SK-N-SH (cell line): Measurements from ENCODE around the gene PRR27. TPM values are rescaled to one million over a fixed set of nuclear protein-coding genes. Genes with fewer than 3 reads are reported as not detected.

Source experiments
- CTCF ChIA-PET: fragments of 300-600, 350-600 bp; formaldehyde crosslinking; extraction: SDS; loops from one replicate; lab custom pipeline; 2021; lab: Yijun Ruan, JAX
- POLR2A ChIA-PET: fragments of 350-600 bp; sonication (Branson Sonifier 250); formaldehyde crosslinking; extraction: SDS; loops from one replicate; lab custom pipeline; 2020; ENCODE audit warnings: antibody characterized with exemption, inconsistent platforms; lab: Yijun Ruan, JAX
- DNase-seq: peaks from one replicate; pipeline ENCODE4 v3.0.0; 2012
- H2AFZ ChIP-seq: fragments of 200-600 bp; sonication (generic); 2 replicates; pipeline ENCODE4 v1.8.1; 2016; ENCODE audit warnings: antibody characterized with exemption, mild to moderate bottlenecking, low read depth
- H3F3A ChIP-seq: fragments of 200-600 bp; sonication (generic); replicated peaks from 2 replicates; pipeline ENCODE3; 2016; ENCODE audit warnings: antibody characterized with exemption, mild to moderate bottlenecking; ENCODE audit not compliant: insufficient read depth
- H3K27ac ChIP-seq, 2 experiments: fragments of 200-500 bp in 1 of 2; fragments of 200-600 bp in 1 of 2; sonication (Bioruptor generic) in 1 of 2; sonication (generic), shearing (Covaris generic) in 1 of 2; 2 replicates each; pipeline versions ENCODE4 v1.5.1 to v1.6.1; 2014 to 2016; ENCODE audit warnings: low read depth in 2 of 2, inconsistent platforms in 1 of 2, low read length in 1 of 2, mild to moderate bottlenecking in 1 of 2, mixed read lengths in 1 of 2
- H3K27me3 ChIP-seq: fragments of 200-600 bp; sonication (generic), shearing (Covaris generic); 2 replicates; pipeline ENCODE4 v1.6.1; 2016; ENCODE audit warnings: mixed run types; ENCODE audit not compliant: insufficient read depth
- H3K36me3 ChIP-seq, 2 experiments: fragments of 200-500 bp in 1 of 2; fragments of 200-600 bp in 1 of 2; sonication (Bioruptor generic) in 1 of 2; sonication (generic) in 1 of 2; replicated peaks in 1 of 2; 2 replicates each; pipeline versions ENCODE3 to v1.5.1; 2014 to 2016; ENCODE audit warnings: low read length in 1 of 2, mild to moderate bottlenecking in 1 of 2; ENCODE audit not compliant: insufficient read depth in 2 of 2, control insufficient read depth in 1 of 2
- H3K4me1 ChIP-seq, 2 experiments: fragments of 200-500 bp in 1 of 2; fragments of 200-600 bp in 1 of 2; sonication (Bioruptor generic) in 1 of 2; sonication (generic), shearing (Covaris generic) in 1 of 2; 2 replicates each; pipeline versions ENCODE4 v1.5.1 to v1.6.1; 2014 to 2016; ENCODE audit warnings: low read depth in 1 of 2, low read length in 1 of 2, mixed run types in 1 of 2; ENCODE audit not compliant: insufficient read depth in 2 of 2, control insufficient read depth in 1 of 2
- H3K4me2 ChIP-seq: fragments of 200-600 bp; sonication (generic), shearing (Covaris generic); 2 replicates; pipeline ENCODE4 v1.6.1; 2017; ENCODE audit warnings: mixed run types
- H3K4me3 ChIP-seq, 2 experiments: fragments of 200-500 bp in 1 of 2; fragments of 200-600 bp in 1 of 2; sonication (Bioruptor generic) in 1 of 2; sonication (generic), shearing (Covaris generic) in 1 of 2; 2 replicates each; pipeline versions ENCODE4 v1.5.1 to v1.8.1; 2014 to 2016; ENCODE audit warnings: low read depth in 2 of 2, inconsistent platforms in 1 of 2, low read length in 1 of 2, mild to moderate bottlenecking in 1 of 2, mixed read lengths in 1 of 2, moderate library complexity in 1 of 2
- H3K79me2 ChIP-seq: fragments of 200-600 bp; sonication (generic); 2 replicates; pipeline ENCODE4 v1.8.1; 2017; ENCODE audit warnings: mild to moderate bottlenecking; ENCODE audit not compliant: insufficient read depth
- H3K9ac ChIP-seq: fragments of 200-600 bp; sonication (generic); 2 replicates; pipeline ENCODE4 v1.6.1; 2017; ENCODE audit warnings: mixed run types
- H3K9me2 ChIP-seq: fragments of 200-600 bp; sonication (generic); 2 replicates; pipeline ENCODE4 v1.6.1; 2017; ENCODE audit warnings: mixed run types
- H3K9me3 ChIP-seq: fragments of 200-600 bp; sonication (generic); 2 replicates; pipeline ENCODE4 v1.6.1; 2017; ENCODE audit warnings: mixed run types, mild to moderate bottlenecking, moderate library complexity
- H4K20me1 ChIP-seq: fragments of 200-600 bp; sonication (generic); 2 replicates; pipeline ENCODE4 v1.6.1; 2017; ENCODE audit warnings: mild to moderate bottlenecking, mixed run types; ENCODE audit not compliant: insufficient read depth
- ELF1 ChIP-seq: IDR thresholded peaks from 2 replicates; pipeline ENCODE4 v1.4.0; 2012
- FOSL2 ChIP-seq: IDR thresholded peaks from 2 replicates; pipeline ENCODE4 v1.4.0; 2012; ENCODE audit warnings: low read depth, mild to moderate bottlenecking, moderate library complexity, borderline replicate concordance
- FOXJ3 ChIP-seq: sonication (generic); formaldehyde crosslinking; IDR thresholded peaks from 2 replicates; pipeline ENCODE4 v1.5.1; 2020; ENCODE audit warnings: mild to moderate bottlenecking, missing genetic modification reagents
- GABPA ChIP-seq: IDR thresholded peaks from 2 replicates; pipeline ENCODE4 v1.4.0; 2012; ENCODE audit warnings: low read depth, mild to moderate bottlenecking
- GATA2 ChIP-seq: sonication (generic); formaldehyde crosslinking; IDR thresholded peaks from 2 replicates; pipeline ENCODE4 v1.5.0; 2020; ENCODE audit warnings: mild to moderate bottlenecking, missing genetic modification reagents
- NFIC ChIP-seq: IDR thresholded peaks from 2 replicates; pipeline ENCODE4 v1.4.0; 2012; ENCODE audit warnings: borderline replicate concordance
- NRF1 ChIP-seq: IDR thresholded peaks from 2 replicates; pipeline ENCODE4 v1.6.1; 2012; ENCODE audit warnings: low read depth, mild to moderate bottlenecking, low read length
- POLR2AphosphoS5 ChIP-seq: IDR thresholded peaks from 2 replicates; pipeline ENCODE4 v1.6.1; 2012; ENCODE audit warnings: low read depth, low read length
- RAD21 ChIP-seq: IDR thresholded peaks from 2 replicates; pipeline ENCODE4 v1.6.1; 2012; ENCODE audit warnings: mild to moderate bottlenecking, low read length
- RCOR1 ChIP-seq: fragments of 150-350 bp; IDR thresholded peaks from 2 replicates; pipeline ENCODE4 v1.6.1; 2017; ENCODE audit warnings: antibody characterized with exemption, low read length
- RFX5 ChIP-seq: IDR thresholded peaks from 2 replicates; pipeline ENCODE4 v1.6.1; 2012; ENCODE audit warnings: mild to moderate bottlenecking, improper control_type of control experiment, low read length
- SMC3 ChIP-seq: IDR thresholded peaks from 2 replicates; pipeline ENCODE4 v1.6.1; 2012; ENCODE audit warnings: low read depth, low read length, improper control_type of control experiment
- TAF1 ChIP-seq: IDR thresholded peaks from 2 replicates; pipeline ENCODE4 v1.6.1; 2012; ENCODE audit warnings: low read depth, mild to moderate bottlenecking, low read length, moderate library complexity, borderline replicate concordance
- TEAD4 ChIP-seq: IDR thresholded peaks from 2 replicates; pipeline ENCODE4 v1.4.0; 2012; ENCODE audit warnings: mild to moderate bottlenecking, borderline replicate concordance; ENCODE audit not compliant: insufficient read depth
- YY1 ChIP-seq: IDR thresholded peaks from 2 replicates; pipeline ENCODE4 v1.4.0; 2012; ENCODE audit warnings: low read depth, mild to moderate bottlenecking
- WGBS: methylation state at CpG from one replicate; pipeline ENCODE4 v1.1.6; 2017; ENCODE audit warnings: low lambda C conversion rate; 5-methylcytosine and 5-hydroxymethylcytosine counted together
- polyA plus RNA-seq, 3 experiments: library from polyadenylated mRNA; depleted of rRNA; stranded (reverse); fragments of >200 nt; gene quantifications; 2 replicates each; pipeline ENCODE4 v1.2.3, GENCODE V29; 2012
- TF ChIP-seq, protein P1 (sequence below): fragments of 150-350 bp; IDR thresholded peaks from 2 replicates; pipeline ENCODE4 v1.6.1; 2017; ENCODE audit warnings: antibody characterized with exemption, low read length, low read depth, borderline replicate concordance
- TF ChIP-seq, protein P2 (sequence below): fragments of 150-350 bp; IDR thresholded peaks from 2 replicates; pipeline ENCODE4 v1.6.1; 2016; ENCODE audit warnings: mild to moderate bottlenecking, low read depth, low read length
- TF ChIP-seq, protein P3 (sequence below): IDR thresholded peaks from 2 replicates; pipeline ENCODE4 v1.6.1; 2012; ENCODE audit warnings: mild to moderate bottlenecking, low read depth, low read length, moderate library complexity

PRR27 gene
- polyA plus RNA-seq, 1 of the 3 experiments (the other 2 are of a cell fraction) = not detected

DNA sequence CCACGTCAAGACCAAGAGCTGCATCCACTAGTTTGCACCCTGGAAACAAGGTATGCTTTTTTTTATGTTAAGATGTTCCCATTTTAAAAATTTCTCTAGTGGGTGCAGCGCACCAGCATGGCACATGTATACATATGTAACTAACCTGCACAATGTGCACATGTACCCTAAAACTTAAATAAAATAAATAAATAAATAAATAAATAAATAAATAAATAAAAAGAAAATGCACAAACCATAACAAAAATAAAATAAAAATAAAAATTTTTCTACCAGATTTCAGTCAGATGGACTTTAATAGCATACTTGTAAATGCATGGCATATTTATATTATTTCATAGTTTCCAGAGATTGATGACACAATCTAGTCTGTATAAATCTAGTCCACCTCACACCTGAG is 1.9 kb upstream of the PRR27 start:
- H2AFZ ChIP-seq = no peak overlapping the region
- no peaks in the 10 kb centered on the region for H3K4me1 ChIP-seq
- H3K27ac ChIP-seq = no peak overlapping the region
- H3K9me2 ChIP-seq = no peaks in the 10 kb centered on the region
- no peak overlapping the region for H3K4me2 ChIP-seq
- H3K79me2 ChIP-seq = no peaks in the 10 kb centered on the region
- no peak overlapping the region for H3K9ac ChIP-seq
- no peak for TF ChIP-seq YY1
- TF ChIP-seq TAF1 = no peak
- TF ChIP-seq, protein P1, sequence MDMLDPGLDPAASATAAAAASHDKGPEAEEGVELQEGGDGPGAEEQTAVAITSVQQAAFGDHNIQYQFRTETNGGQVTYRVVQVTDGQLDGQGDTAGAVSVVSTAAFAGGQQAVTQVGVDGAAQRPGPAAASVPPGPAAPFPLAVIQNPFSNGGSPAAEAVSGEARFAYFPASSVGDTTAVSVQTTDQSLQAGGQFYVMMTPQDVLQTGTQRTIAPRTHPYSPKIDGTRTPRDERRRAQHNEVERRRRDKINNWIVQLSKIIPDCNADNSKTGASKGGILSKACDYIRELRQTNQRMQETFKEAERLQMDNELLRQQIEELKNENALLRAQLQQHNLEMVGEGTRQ = no peak
- no peak for TF ChIP-seq RAD21
- TF ChIP-seq, all 33 proteins: peak for 0
- WGBS = 12% methylated on average over 2 of the region's 2 CpGs
- no peaks in the 10 kb centered on the region for H3K9me3 ChIP-seq
- POLR2A ChIA-PET = no interaction called here
- H3K4me3 ChIP-seq = no peak overlapping the region
- H3K27me3 ChIP-seq = no peaks in the 10 kb centered on the region
- CTCF ChIA-PET = no interaction called here
- no peaks in the 10 kb centered on the region for H3K36me3 ChIP-seq
- H3F3A ChIP-seq = no peaks in the 10 kb centered on the region
- H4K20me1 ChIP-seq = no peaks in the 10 kb centered on the region
- no peak for DNase-seq

DNA sequence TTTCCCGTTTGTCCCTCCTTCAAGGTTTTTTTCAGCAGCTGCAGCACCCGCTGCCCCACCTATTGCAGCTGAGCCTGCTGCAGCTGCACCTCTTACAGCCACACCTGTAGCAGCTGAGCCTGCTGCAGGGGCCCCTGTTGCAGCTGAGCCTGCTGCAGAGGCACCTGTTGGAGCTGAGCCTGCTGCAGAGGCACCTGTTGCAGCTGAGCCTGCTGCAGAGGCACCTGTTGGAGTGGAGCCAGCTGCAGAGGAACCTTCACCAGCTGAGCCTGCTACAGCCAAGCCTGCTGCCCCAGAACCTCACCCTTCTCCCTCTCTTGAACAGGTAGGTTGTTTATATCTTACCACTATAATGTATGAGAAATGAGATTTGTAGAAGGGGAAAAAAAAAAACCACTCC is 4.5 kb downstream of the PRR27 start:
- no peaks in the 10 kb centered on the region for H3K27me3 ChIP-seq
- no peak overlapping the region for H3K9ac ChIP-seq
- H4K20me1 ChIP-seq = no peaks in the 10 kb centered on the region
- H2AFZ ChIP-seq = no peak overlapping the region
- H3K9me3 ChIP-seq = no peaks in the 10 kb centered on the region
- POLR2A ChIA-PET = no interaction called here
- WGBS = 3% methylated on average over 2 of the region's 2 CpGs
- CTCF ChIA-PET = interaction anchor here (1.8 kb wide), 1 partner anchor 25 kb away, joined by 4 read pairs; no protein-coding TSS in a partner anchor
- H3K27ac ChIP-seq = no peak overlapping the region
- H3F3A ChIP-seq = no peaks in the 10 kb centered on the region
- no peak overlapping the region for H3K4me3 ChIP-seq
- H3K79me2 ChIP-seq = no peaks in the 10 kb centered on the region
- no peak overlapping the region for H3K4me2 ChIP-seq
- H3K36me3 ChIP-seq = no peaks in the 10 kb centered on the region
- no peak for DNase-seq
- no peaks in the 10 kb centered on the region for H3K4me1 ChIP-seq
- H3K9me2 ChIP-seq = no peaks in the 10 kb centered on the region
- TF ChIP-seq GABPA (no peak), SMC3 (no peak), FOXJ3 (no peak), YY1 (no peak), TAF1 (no peak), NFIC (no peak), ELF1 (no peak)
- TF ChIP-seq, protein P2, sequence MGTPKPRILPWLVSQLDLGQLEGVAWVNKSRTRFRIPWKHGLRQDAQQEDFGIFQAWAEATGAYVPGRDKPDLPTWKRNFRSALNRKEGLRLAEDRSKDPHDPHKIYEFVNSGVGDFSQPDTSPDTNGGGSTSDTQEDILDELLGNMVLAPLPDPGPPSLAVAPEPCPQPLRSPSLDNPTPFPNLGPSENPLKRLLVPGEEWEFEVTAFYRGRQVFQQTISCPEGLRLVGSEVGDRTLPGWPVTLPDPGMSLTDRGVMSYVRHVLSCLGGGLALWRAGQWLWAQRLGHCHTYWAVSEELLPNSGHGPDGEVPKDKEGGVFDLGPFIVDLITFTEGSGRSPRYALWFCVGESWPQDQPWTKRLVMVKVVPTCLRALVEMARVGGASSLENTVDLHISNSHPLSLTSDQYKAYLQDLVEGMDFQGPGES = no peak

DNA sequence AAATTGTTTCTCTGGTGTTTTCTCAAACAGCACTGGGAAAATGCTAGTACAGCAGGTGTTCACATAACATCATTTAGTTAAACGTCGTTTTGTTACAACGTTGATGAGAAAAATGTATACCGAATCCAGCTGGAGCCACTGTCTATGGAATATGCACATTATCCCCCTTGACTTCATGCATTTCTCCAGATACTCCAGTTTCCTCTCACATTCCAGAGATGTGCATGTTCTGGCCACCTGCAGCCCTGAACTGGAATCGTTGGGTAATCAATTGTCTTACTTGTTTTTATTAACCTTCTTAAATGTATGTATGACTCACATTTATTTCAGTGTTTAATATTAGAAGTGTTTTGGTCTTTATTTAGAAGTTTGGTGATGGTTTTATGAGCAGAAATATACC is 23.1 kb downstream of the PRR27 start:
- H3K36me3 ChIP-seq = no peaks in the 10 kb centered on the region
- H3K9me3 ChIP-seq = no peaks in the 10 kb centered on the region
- H3K27ac ChIP-seq = no peak overlapping the region
- H3K9ac ChIP-seq = no peak overlapping the region
- no peaks in the 10 kb centered on the region for H3K79me2 ChIP-seq
- DNase-seq = no peak
- H3F3A ChIP-seq = no peaks in the 10 kb centered on the region
- no peaks in the 10 kb centered on the region; the same call in 1 of the 2 replicates for H3K27me3 ChIP-seq
- H2AFZ ChIP-seq = no peak overlapping the region
- H3K4me2 ChIP-seq = no peak overlapping the region
- H3K4me1 ChIP-seq = no peaks in the 10 kb centered on the region
- no peaks in the 10 kb centered on the region for H4K20me1 ChIP-seq
- WGBS = 9% methylated on average over 5 of the region's 5 CpGs
- H3K4me3 ChIP-seq = no peak overlapping the region
- no peaks in the 10 kb centered on the region for H3K9me2 ChIP-seq
- ChIA-PET CTCF (no interaction called here), POLR2A (no interaction called here)
- TF ChIP-seq FOSL2 (no peak), RCOR1 (no peak), GATA2 (no peak), RFX5 (no peak), TEAD4 (no peak), POLR2AphosphoS5 (no peak), FOXJ3 (no peak), NRF1 (no peak)
- TF ChIP-seq, protein P3, sequence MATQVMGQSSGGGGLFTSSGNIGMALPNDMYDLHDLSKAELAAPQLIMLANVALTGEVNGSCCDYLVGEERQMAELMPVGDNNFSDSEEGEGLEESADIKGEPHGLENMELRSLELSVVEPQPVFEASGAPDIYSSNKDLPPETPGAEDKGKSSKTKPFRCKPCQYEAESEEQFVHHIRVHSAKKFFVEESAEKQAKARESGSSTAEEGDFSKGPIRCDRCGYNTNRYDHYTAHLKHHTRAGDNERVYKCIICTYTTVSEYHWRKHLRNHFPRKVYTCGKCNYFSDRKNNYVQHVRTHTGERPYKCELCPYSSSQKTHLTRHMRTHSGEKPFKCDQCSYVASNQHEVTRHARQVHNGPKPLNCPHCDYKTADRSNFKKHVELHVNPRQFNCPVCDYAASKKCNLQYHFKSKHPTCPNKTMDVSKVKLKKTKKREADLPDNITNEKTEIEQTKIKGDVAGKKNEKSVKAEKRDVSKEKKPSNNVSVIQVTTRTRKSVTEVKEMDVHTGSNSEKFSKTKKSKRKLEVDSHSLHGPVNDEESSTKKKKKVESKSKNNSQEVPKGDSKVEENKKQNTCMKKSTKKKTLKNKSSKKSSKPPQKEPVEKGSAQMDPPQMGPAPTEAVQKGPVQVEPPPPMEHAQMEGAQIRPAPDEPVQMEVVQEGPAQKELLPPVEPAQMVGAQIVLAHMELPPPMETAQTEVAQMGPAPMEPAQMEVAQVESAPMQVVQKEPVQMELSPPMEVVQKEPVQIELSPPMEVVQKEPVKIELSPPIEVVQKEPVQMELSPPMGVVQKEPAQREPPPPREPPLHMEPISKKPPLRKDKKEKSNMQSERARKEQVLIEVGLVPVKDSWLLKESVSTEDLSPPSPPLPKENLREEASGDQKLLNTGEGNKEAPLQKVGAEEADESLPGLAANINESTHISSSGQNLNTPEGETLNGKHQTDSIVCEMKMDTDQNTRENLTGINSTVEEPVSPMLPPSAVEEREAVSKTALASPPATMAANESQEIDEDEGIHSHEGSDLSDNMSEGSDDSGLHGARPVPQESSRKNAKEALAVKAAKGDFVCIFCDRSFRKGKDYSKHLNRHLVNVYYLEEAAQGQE = no peak
- TF ChIP-seq, protein P2 = no peak
